SIG-M5 (cell line): ENCODE data around the gene AGRP.
A peak's percentile ranks its signal among the peaks of the same experiment; 100 is the strongest.
"Not testable (repeated sequence)": the region's sequence is repeated elsewhere in the genome, so short reads cannot be mapped to it uniquely, and the experiment has no call there.

Experiments
- DNase-seq: peaks from one replicate; lab custom pipeline; 2025; lab: John Stamatoyannopoulos, UW

Gene AGRP

DNA sequence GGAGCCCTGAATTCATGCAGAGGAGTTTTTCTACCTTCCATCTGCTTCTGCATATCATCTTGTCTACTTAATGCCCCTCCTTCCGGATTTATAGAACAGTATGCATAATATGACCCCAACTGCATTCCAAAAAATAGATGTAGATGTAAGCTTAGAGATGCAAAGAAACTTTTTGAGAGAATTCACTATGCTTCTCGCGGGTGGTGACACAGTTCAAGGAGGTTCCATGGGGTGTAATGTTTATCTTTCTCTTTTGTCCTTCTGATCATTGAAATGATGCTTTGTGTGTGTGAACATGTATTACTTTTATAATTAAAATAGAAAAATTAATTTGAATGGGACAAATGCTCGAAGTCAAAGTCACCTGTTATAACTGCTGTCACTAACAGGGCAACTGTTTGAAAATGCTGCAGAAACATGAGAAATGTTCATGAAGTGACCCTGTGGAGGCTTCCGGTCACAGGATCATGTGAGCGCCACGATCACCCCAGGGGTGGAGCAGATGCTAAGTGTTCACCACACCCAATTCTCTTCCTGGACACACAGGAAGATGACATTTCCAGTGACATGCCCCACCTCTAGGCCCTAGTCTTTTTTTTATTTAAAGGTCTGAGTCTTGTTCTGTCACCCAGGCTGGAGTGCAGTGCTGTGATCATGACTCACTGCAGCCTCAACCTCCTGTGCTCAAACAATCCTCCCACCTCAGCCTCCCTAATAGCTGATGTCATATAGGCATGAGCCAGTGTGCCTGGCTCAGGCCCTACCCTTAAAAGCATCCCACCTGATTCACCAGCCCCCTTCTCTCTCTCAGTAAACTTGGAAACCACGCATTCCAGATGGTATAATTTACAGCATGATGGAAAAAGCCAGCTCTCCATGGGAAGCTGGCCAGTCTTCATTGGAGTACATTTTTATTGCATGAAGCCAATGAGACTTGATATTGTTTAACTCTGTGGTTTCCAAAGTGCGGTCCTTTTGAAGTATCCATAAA lies 21.0 kb upstream of the AGRP start:
- DNase-seq, result no peak

DNA sequence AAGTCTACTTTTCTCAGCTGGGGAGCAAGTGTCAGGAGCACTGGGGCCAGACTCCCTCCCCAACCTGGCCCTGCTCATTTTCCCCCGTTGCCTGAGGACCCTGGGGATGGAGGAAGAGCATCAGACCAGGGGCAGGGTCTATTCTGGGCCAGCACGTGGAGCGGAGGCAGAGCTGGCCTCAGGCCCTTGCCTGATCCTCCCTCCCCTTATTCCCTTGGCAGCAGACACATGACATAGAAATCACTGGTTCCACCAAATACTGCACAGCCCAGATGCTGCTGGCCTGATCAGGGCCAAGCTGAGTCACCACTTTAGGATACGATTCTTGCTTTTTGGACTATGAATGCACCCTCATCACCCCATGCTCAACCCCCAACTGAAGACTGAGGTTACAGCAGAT lies 15.8 kb upstream of the AGRP start:
- DNase-seq, result no peak

GRCh38 chr16:67490335-67491096 lies 7.2 kb upstream of the AGRP start:
- DNase-seq, result peak; percentile 10

DNA sequence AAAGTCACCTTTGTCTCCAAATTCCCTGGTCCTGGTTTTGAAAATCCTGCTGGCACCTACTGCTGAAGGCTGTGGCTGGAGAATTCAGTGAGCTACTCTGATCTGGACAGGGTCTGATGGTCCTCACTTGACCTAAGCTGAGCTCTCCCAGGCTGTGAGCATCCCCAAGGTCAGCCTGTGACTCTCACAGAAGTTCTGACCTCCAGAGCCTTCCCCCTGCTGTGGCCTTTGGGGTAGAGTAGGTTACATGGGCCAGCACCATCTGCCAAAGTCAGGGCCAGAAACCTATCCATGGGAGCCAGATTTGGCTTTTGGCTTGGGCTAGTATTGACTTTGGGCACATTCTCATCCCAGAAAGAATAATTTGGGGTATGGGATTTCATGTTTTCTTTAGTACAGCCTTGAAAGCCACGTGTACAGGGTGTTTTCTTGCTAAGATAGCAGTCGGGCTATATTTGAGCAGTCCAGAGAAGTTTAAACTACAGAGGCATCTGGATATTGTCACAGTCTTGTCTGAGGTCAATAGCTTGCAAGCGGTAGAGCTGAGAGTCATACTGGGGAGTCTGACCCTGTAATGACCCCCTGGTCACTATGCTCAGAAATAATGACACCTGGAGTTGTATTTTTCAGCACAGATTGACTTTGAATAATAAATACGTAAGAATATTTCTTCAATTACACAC lies 6.2 kb upstream of the AGRP start:
- DNase-seq, result no peak

DNA sequence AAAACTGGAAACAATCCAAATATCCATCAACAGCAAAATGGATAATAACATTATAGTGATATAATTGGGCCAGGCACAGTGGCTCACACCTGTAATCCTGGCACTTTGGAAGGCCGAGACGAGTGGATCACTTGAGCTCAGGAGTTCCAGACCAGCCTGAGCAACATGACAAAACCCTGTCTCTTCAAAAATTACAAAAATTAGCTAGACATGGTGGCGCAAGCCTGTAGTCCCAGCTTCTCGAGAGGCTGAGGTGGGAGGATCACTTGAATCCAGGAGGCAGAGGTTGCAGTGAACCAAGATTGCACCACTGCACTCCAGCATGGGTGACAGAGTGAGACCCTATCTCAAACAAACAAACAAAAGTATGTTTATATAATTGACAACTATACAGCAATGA lies 4.2 kb upstream of the AGRP start:
- not testable (repeated sequence) for DNase-seq

DNA sequence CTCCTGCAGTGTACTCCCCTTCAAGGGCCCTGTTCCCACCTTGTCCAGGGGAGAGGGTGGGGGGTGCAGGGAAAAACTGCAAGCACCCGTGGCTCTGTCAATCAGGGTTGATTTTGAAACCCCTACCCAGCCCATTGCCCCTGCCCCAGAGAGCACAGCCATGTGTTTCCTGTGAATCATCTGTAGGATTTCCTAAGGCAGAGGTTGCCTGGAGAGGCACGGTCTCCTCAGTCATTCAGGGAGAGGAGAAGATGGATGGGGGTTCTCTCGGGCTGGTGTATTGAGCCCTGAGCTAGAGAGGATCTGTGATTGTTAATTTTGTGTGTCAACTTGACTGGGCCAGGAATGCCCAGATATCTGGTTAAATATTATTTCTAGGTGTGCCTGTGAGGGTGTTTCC lies 3.5 kb upstream of the AGRP start:
- no peak for DNase-seq

- DNase-seq, result no peak
Observed at GRCh38 chr16:67483731-67484525, 581 bp upstream of the AGRP start.

- no peak for DNase-seq
Observed at GRCh38 chr16:67482233-67482924, 968 bp downstream of the AGRP start.

DNA sequence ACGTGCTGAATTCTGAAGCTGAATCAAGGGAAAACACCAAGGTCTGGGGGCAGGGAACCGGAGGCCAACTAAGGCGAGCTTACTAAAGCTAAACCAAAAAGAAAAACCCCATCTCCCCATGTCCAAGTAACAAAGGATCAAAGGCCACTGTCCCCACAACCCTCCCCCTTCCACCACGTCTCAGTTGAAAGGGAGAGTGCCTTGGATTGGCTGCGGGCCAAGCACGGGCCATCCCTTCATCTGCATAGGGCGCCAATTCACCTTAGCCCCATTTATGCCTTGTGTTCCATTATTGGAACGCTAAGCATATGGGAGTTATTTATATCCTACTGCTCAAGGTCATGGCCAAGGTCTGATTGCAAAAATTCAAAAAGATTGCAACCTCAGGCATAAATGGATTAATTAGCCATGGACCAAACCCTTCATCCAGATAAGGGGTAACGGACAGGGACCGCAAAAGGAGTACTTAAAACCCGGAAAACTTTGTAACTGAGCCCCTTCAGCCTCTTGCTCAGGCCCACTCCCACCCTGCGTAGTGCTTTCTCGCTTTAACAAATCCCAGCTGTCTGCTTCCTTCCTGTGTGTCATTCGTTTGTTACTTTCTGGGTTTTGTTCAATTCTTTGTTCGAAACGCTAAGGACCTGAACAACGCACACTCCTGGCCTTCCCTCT lies 1.6 kb downstream of the AGRP start:
- DNase-seq, result no peak

DNA sequence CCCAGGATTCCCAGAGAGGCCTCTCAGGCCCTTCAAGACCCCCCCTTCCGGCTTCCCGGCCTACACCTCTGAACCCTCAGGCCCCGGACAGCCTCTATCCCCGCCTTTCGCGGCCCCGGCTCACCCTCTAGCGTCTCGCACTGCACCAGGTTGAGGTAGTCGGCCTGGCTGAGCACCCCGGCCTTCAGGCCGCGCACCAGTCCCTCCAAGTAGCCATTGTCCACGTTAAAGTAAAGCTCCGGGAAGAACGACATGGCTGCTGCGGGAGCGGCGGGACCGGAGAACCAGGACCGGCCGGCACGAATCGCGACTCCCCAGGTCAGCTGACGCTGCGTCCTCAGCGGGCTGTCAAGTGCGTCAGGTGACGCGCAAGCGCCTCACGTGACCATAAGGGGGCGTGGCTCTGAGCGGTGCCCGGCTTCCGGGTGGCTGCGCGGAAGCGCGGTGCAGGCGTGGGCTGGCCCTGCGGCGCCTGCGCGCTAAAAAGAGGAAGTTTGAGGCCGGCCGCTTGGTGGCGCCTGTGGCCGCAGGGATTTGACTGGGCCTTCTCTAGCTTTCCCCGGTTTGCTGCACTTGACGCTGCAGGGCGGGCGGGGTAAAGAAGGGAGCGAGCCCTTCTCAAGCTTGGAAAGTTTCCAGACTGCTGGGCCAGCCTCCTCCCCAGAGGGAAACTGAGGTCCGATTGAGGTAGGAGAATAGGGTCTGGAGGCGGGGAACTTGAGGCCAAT lies 2.4 kb downstream of the AGRP start, which contains the start of gene ATP6V0D1:
ATP6V0D1 (minus strand) TSS at position 325 of the 728 bp plus-strand sequence; CDS start at position 254, 71 bp downstream.
- peak; percentile 48 for DNase-seq

GRCh38 chr16:67477960-67478554 lies 5.3 kb downstream of the AGRP start:
- DNase-seq, result no peak

GRCh38 chr16:67474551-67475455 lies 8.5 kb downstream of the AGRP start:
- no peak for DNase-seq

DNA sequence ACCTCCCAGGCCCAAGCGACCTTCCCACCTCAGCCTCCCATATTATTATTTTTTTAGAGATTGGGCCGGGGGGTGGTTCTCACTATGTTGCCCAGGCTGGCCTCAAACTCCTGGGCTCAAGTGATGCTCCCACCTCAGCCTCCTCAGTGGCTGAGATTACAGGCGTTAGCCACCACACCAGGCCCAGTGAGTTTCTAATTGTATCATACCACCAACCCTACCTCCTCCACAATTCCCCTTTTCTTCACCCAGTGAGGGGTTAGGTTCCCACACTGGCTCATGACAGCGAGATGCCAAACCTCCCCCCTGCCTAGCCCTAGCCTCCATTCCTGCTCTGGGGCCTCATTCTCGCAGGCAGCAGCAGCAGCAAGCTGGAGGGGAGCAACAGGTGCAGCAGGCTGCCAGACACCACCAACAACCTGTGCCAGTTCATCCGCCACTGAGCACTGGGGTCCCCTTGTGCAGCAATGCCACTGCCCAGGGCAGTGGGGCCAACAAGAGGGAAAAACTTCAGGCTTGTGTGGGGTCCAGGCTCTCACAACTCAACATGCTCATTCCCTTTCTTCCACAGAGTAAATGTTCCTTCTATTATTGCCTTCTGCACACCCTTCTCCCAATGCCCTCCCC lies 11.5 kb downstream of the AGRP start:
- DNase-seq, result no peak

DNA sequence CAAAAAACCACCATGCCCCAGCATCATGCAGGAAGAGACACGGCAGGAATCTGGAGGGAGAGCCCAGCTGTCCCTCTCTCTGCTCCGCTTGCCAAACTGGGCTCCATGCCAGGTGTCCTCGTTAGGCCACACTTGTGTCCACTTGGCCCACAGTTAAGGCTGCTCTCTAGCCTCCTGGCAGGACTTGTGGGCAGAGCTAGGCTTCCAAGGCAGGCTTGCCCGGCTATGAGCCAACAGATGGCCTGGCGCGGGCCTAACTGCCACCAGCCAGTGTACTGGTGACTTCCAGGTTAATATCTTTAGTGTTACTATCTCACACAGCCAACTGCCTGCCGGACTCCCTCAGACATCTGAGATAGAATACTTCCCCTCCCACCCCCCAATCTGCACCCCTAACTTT lies 13.0 kb downstream of the AGRP start:
- DNase-seq, result no peak

GRCh38 chr16:67468731-67469130 lies 14.6 kb downstream of the AGRP start:
- no peak for DNase-seq

GRCh38 chr16:67466581-67466980 lies 16.8 kb downstream of the AGRP start:
- no peak for DNase-seq

GRCh38 chr16:67464565-67464964 lies 18.8 kb downstream of the AGRP start:
- DNase-seq, result no peak

- DNase-seq, result no peak
Observed at GRCh38 chr16:67463691-67464090, 19.7 kb downstream of the AGRP start.
